B cell (primary cell): ENCODE measurements around the gene USH1C. TPM values are rescaled to one million over a fixed set of nuclear protein-coding genes. Genes with fewer than 3 reads are reported as not detected.

ENCODE experiments used
- ATAC-seq: fragments of 200-7000 bp; cut with Tn5 transposase; one replicate; pipeline ENCODE4 v1.10.0; 2021; ENCODE audit warnings: low read depth, mild to moderate bottlenecking, moderate number of reproducible peaks, moderate library complexity
- CTCF ChIA-PET: fragments of 350-600 bp; sonication (Branson Sonifier 250); formaldehyde crosslinking; loops from one replicate; lab custom pipeline; 2021; ENCODE audit warnings: antibody characterized with exemption, inconsistent platforms; lab: Charles Lee
- POLR2A ChIA-PET: fragments of 350-600 bp; sonication (Branson Sonifier 250); formaldehyde crosslinking; loops from one replicate; lab custom pipeline; 2021; ENCODE audit warnings: antibody characterized with exemption; lab: Charles Lee
- DNase-seq: peaks from one replicate; pipeline ENCODE4 v3.0.0; 2013
- H2AFZ ChIP-seq: 2 replicates; pipeline ENCODE4 v1.6.1; 2012; ENCODE audit warnings: mild to moderate bottlenecking, low read depth, low read length; ENCODE audit not compliant: insufficient read depth, poor library complexity, severe bottlenecking
- H3K27ac ChIP-seq, 2 donors: 1 replicate in 1 of 2; 2 replicates in 1 of 2; pipeline ENCODE4 v1.5.1; 2012 to 2013; ENCODE audit warnings: low read length in 2 of 2, mild to moderate bottlenecking in 2 of 2, moderate library complexity in 1 of 2
- H3K27me3 ChIP-seq, 4 experiments: fragments of 200-600 bp in 1 of 4; sonication (generic) in 1 of 4; replicated peaks in 1 of 4; 1 replicate in 2 of 4; 2 replicates in 2 of 4; pipeline versions ENCODE4 v1.6.1 to v1.7.0; 2013 to 2016; ENCODE audit warnings: low read length in 3 of 4, mild to moderate bottlenecking in 2 of 4, mixed read lengths in 1 of 4, moderate library complexity in 1 of 4; ENCODE audit not compliant: insufficient read depth in 4 of 4, control insufficient read depth in 3 of 4; ENCODE audit errors: control extremely low read depth in 1 of 4
- H3K36me3 ChIP-seq, 2 experiments: replicated peaks in 1 of 2; 1 replicate in 1 of 2; 2 replicates in 1 of 2; pipeline versions ENCODE4 v1.6.1 to v1.7.1; 2013; ENCODE audit warnings: low read length in 1 of 2; ENCODE audit not compliant: insufficient read depth in 2 of 2, control insufficient read depth in 1 of 2; ENCODE audit errors: control extremely low read depth in 1 of 2, extremely low read depth in 1 of 2
- H3K4me1 ChIP-seq, 2 donors: fragments of 200-600 bp in 1 of 2; sonication (generic) in 1 of 2; 1 replicate in 1 of 2; 2 replicates in 1 of 2; pipeline versions ENCODE4 v1.5.1 to v1.6.1; 2013 to 2017; ENCODE audit warnings: low read length in 2 of 2; ENCODE audit not compliant: control insufficient read depth in 2 of 2, insufficient read depth in 2 of 2
- H3K4me2 ChIP-seq: replicated peaks from 2 replicates; pipeline ENCODE3; 2012; ENCODE audit warnings: mild to moderate bottlenecking, low read depth, low read length; ENCODE audit not compliant: poor library complexity, severe bottlenecking
- H3K4me3 ChIP-seq, 5 experiments: fragments of 200-600 bp in 1 of 5; sonication (generic) in 1 of 5; 1 replicate in 3 of 5; 2 replicates in 2 of 5; pipeline versions ENCODE4 v1.5.1 to v1.7.0; 2011 to 2016; ENCODE audit warnings: low read length in 4 of 5, mild to moderate bottlenecking in 4 of 5, low read depth in 2 of 5, control low read depth in 1 of 5, moderate library complexity in 1 of 5; ENCODE audit not compliant: insufficient read depth in 1 of 5; ENCODE audit errors: control extremely low read depth in 1 of 5, extremely low read depth in 1 of 5
- H3K79me2 ChIP-seq: fragments of 200-600 bp; sonication (generic); one replicate; pipeline ENCODE4 v1.6.0; 2016; ENCODE audit warnings: low read length; ENCODE audit not compliant: control insufficient read depth, insufficient read depth
- H3K9ac ChIP-seq: fragments of 200-600 bp; sonication (generic); 2 replicates; pipeline ENCODE4 v1.6.1; 2017; ENCODE audit warnings: mild to moderate bottlenecking, low read length, moderate library complexity
- H3K9me3 ChIP-seq, 3 donors: one replicate each; pipeline versions ENCODE4 v1.6.1 to v1.7.1; 2013; ENCODE audit warnings: low read length in 2 of 3; ENCODE audit not compliant: control insufficient read depth in 2 of 3, insufficient read depth in 1 of 3; ENCODE audit errors: control extremely low read depth in 1 of 3
- H4K20me1 ChIP-seq: 2 replicates; pipeline ENCODE4 v1.6.0; 2012; ENCODE audit warnings: mild to moderate bottlenecking, low read length; ENCODE audit not compliant: insufficient read depth, control insufficient read depth, poor library complexity, severe bottlenecking
- H3K27ac Mint-ChIP-seq: one replicate; pipeline ENCODE4 v1.8.0; 2021; ENCODE audit warnings: mixed read lengths
- H3K27me3 Mint-ChIP-seq: one replicate; pipeline ENCODE4 v1.8.0; 2021; ENCODE audit warnings: mixed read lengths
- H3K4me1 Mint-ChIP-seq: one replicate; pipeline ENCODE4 v1.8.0; 2021; ENCODE audit warnings: mixed read lengths
- H3K4me3 Mint-ChIP-seq: one replicate; pipeline ENCODE4 v1.8.0; 2021; ENCODE audit warnings: mixed read lengths
- H3K9me3 Mint-ChIP-seq: one replicate; pipeline ENCODE4 v1.8.0; 2022; ENCODE audit warnings: mixed read lengths; ENCODE audit not compliant: insufficient read depth
- EZH2 ChIP-seq: IDR thresholded peaks from 2 replicates; pipeline ENCODE4 v1.6.1; 2012; ENCODE audit warnings: borderline replicate concordance, low read depth, mild to moderate bottlenecking, moderate library complexity, low read length; ENCODE audit not compliant: insufficient read depth, poor library complexity, severe bottlenecking
- WGBS: methylation state at CpG from one replicate; pipeline ENCODE4 v1.1.5; 2013; ENCODE audit warnings: missing lambda C conversion rate; ENCODE audit not compliant: insufficient coverage; 5-methylcytosine and 5-hydroxymethylcytosine counted together
- intact Hi-C: fragments of 100-400 bp; cut with micrococcal nuclease; formaldehyde crosslinking; loops from one replicate; pipeline ENCODE4 v1.10.0; 2022
- polyA plus RNA-seq: library from polyadenylated mRNA; depleted of rRNA; stranded (reverse); fragments of >200 nt; gene quantifications from 2 replicates; pipeline ENCODE4 v1.2.3, GENCODE V29; 2012
- total RNA-seq, 2 donors: library from RNA; stranded (reverse); fragments of 120-200 nt in 1 of 2; gene quantifications; 1 replicate in 1 of 2; 2 replicates in 1 of 2; pipeline versions ENCODE4 v1.2.3 to v1.2.4, GENCODE V29; 2013 to 2022
- TF ChIP-seq, protein P1 (sequence below): fragments of 200-600 bp; IDR thresholded peaks from one replicate; pipeline ENCODE4 v1.8.0; 2022; ENCODE audit warnings: antibody characterized with exemption, mild to moderate bottlenecking

The USH1C gene
- total and polyA plus RNA-seq, 2 donors (not counting 1 experiment from before 2014, with no cell fraction given) = not detected

DNA sequence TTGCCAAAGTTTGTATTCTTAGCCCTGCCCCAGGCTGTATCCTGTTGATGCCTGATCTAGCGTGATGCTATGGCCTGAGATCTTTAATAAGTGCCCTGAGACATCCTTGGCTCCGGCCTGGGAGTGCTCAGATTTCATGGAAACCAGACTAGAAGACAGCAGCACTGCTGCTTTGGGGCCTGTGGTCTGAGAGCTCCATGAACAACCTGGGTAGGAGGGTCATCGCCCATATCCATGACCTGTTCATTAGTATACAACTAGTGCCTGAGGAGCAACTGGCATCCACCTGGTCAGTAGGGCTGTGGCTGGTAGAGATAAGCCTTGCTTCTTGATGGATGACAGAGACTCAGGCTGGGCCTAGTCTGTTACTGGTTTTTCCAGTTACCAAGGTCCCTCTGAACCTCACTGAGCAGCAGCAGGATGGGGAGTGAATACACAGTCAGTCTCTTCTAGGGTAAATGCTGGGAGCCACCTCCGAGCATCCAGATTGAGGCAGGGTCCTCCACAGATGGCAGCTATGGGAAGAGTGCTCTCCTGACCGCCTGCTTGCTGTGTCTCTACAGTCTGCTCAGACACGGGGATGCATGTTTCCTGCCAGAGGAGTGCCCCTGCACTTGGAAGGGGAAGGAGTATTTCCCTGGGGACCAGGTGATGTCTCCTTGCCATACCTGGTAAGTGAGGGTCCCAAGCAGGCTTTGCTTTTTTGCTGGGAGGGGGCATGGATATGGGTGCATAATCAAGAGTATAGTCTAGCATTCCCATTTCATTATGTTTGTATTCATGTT is 41.9 kb upstream of the USH1C start:
- no peak overlapping the region for H3K4me3 Mint-ChIP-seq
- Histone ChIP-seq H4K20me1 (no peaks in the 10 kb centered on the region), H2AFZ (no peak overlapping the region), H3K27me3 (no peaks in the 10 kb centered on the region), H3K79me2 (no peaks in the 10 kb centered on the region), H3K36me3 (no peaks in the 10 kb centered on the region), H3K9me3 (peaks cover 0 to 1% (median 0%) of the 10 kb centered on the region in 3 donors), H3K27ac (no peak overlapping the region), H3K4me1 (no peaks in the 10 kb centered on the region), H3K4me2 (no peak overlapping the region), H3K9ac (no peak overlapping the region), H3K4me3 (no peak overlapping the region)
- no peak for ATAC-seq
- intact Hi-C loops = no loop called here
- no peak overlapping the region for H3K27ac Mint-ChIP-seq
- ChIA-PET POLR2A (no interaction called here), CTCF (no interaction called here)
- peaks cover 2% of the 10 kb centered on the region for H3K9me3 Mint-ChIP-seq
- no peak for DNase-seq
- H3K4me1 Mint-ChIP-seq = no peaks in the 10 kb centered on the region
- H3K27me3 Mint-ChIP-seq = no peaks in the 10 kb centered on the region
- TF ChIP-seq EZH2 = no peak
- TF ChIP-seq, protein P1, sequence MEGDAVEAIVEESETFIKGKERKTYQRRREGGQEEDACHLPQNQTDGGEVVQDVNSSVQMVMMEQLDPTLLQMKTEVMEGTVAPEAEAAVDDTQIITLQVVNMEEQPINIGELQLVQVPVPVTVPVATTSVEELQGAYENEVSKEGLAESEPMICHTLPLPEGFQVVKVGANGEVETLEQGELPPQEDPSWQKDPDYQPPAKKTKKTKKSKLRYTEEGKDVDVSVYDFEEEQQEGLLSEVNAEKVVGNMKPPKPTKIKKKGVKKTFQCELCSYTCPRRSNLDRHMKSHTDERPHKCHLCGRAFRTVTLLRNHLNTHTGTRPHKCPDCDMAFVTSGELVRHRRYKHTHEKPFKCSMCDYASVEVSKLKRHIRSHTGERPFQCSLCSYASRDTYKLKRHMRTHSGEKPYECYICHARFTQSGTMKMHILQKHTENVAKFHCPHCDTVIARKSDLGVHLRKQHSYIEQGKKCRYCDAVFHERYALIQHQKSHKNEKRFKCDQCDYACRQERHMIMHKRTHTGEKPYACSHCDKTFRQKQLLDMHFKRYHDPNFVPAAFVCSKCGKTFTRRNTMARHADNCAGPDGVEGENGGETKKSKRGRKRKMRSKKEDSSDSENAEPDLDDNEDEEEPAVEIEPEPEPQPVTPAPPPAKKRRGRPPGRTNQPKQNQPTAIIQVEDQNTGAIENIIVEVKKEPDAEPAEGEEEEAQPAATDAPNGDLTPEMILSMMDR = no peak
- 84% methylated on average over 5 of the region's 6 CpGs for WGBS

DNA sequence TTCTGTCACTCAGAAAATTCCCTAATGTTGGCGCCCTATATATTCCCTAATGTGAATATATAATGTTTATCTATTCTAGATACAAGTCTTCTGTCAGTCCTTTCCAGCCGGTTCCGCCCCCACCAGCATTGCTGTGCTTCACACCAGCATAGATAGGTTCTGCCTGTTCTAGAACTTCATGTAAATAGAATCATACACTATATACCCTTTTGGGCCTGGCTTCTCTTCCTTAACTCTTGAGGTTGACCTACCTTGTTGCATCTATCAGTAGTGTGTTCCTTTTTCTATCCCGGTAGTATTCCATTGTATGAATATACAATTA is 37.5 kb upstream of the USH1C start:
- WGBS = 100% methylated on average over 1 of the region's 4 CpGs
- Mint-ChIP-seq H3K9me3 (peaks cover 2% of the 10 kb centered on the region), H3K27me3 (no peaks in the 10 kb centered on the region), H3K27ac (no peak overlapping the region), H3K4me1 (no peaks in the 10 kb centered on the region), H3K4me3 (no peak overlapping the region)
- Histone ChIP-seq H3K9me3 (peaks cover 0 to 1% (median 0%) of the 10 kb centered on the region in 3 donors), H3K27ac (no peak overlapping the region), H2AFZ (no peak overlapping the region), H3K9ac (no peak overlapping the region), H4K20me1 (no peaks in the 10 kb centered on the region), H3K4me1 (no peaks in the 10 kb centered on the region), H3K79me2 (no peaks in the 10 kb centered on the region), H3K36me3 (no peaks in the 10 kb centered on the region), H3K4me3 (no peak overlapping the region), H3K27me3 (no peaks in the 10 kb centered on the region), H3K4me2 (no peak overlapping the region)
- ATAC-seq = no peak
- POLR2A ChIA-PET = no interaction called here
- intact Hi-C loops = no loop called here
- no peak for TF ChIP-seq EZH2
- TF ChIP-seq, protein P1 = no peak
- DNase-seq = no peak
- CTCF ChIA-PET = no interaction called here
